GM18526 (cell line): ENCODE measurements around the gene RAD51B.

ENCODE experiments used
- POLR2A ChIP-seq: IDR thresholded peaks from 3 replicates; pipeline ENCODE4 v1.6.1; 2011; ENCODE audit not compliant: insufficient read length; ENCODE audit errors: extremely low read depth

The RAD51B gene

GRCh38 chr14:68740788-68741476 is 921.4 kb downstream of the RAD51B start:
- TF ChIP-seq POLR2A: no peak

DNA sequence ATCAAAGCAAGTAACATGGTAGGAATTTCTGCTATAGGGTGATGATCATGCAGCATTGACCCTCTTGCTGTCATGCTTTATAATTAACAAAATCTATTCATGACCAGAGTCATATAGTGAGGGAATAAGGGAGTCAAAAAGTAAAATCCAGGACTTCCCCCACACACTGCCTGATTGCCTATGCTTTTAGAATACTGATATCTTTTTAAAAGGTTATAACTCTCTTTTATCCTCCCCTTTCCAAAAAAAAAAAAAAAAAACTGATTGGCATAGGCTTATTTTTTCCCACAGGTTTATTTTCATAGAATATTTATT is 921.9 kb downstream of the RAD51B start:
- TF ChIP-seq POLR2A: no peak

GRCh38 chr14:68741839-68742470 is 922.4 kb downstream of the RAD51B start:
- no peak for TF ChIP-seq POLR2A

DNA sequence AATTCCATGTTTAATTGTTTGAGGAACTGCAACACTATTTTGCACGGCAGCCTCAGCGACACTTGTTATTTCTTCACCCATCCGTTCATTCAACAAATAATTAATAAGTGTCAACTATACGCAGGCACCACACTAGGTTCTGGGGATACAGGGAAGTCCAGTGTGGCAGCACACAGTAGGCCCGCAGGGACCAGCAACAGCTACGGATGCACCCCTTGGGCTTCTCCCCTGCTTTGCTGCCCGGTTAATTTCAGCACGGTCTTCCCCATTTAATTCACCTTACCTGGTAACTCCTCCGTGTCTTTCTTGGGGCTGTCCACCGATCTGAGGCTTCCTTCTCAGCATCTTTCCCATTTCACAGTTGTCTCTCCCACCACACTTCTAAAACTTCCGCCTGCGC is 925.0 kb downstream of the RAD51B start:
- TF ChIP-seq POLR2A: no peak

DNA sequence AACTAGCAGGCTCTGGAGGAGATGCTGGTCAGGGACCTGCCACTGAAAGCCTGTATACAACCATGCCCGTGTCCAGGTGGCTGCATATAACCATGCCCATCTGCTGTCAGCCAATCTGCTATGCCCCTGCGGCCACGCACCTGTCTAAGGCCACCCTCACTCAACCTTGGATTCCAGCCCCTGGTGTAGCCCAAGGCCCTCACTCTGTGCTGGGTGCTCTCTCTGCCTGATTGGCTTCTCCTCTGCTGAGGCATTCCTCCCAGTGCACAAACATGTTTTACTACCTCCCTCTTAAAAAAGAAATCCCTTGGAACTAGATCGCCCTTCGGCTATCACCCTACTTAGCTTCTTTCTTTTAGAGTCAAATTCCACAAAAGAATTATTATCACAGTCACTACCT is 927.8 kb downstream of the RAD51B start:
- no peak for TF ChIP-seq POLR2A

DNA sequence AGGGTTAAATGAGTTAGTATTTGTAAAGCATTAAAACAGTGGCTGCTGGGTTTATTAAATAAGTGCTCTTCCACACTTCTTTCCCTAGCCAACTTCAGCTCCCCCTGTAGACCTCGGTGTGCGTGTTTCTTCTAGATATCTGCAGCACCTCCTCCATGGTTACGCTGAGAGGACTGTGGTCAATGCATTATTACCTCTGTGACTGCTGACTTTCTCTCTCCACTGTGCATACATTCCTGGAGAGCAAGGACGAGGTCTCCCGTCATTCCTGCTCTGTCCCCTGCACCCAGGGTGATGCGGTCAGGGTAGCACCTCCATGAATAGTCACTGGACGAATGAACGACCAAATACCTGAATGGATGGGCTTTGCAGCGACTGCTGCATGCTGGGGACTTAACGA is 928.7 kb downstream of the RAD51B start:
- TF ChIP-seq POLR2A: no peak

DNA sequence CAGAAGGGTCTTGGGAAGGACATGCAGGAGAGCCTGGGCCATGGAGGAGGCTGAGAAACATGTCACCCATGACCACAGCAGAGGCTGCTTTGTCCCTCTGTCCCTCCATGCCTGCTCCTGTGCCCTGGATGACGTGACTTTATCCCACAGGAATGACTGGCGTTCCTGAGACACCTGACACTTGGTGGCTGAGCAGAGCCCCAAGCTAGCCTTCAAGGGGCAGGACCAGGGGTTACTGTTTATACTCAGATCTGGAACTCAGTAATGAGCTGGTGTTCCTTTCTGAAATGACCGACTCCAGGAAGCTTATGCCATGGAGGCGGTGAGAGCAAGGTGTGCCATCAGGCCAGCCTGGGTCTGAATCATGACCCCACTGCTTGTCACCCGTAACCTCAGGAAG is 929.1 kb downstream of the RAD51B start:
- TF ChIP-seq POLR2A: no peak

GRCh38 chr14:68749487-68750475 is 930.2 kb downstream of the RAD51B start:
- no peak for TF ChIP-seq POLR2A

- TF ChIP-seq POLR2A: no peak
Measured at GRCh38 chr14:68752271-68753006, 932.9 kb downstream of the RAD51B start.

DNA sequence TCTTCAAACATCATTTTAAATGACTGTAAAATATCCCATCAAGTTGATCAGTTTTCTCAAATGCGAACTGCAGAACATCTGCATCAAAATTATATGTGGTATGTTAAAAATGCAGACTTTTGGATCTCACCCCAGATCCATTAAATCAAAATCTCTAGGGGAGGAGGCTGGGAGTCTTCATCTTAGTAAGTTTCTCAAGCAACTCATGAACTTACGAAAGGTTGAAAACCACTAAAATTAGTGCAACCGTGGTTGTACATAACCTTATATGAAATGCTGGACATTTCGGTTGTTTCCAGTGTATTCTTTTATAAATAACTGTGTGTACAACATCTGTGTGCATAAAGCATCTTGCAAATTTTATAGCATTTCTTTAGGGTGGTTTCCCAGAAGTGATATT is 934.1 kb downstream of the RAD51B start:
- no peak for TF ChIP-seq POLR2A

DNA sequence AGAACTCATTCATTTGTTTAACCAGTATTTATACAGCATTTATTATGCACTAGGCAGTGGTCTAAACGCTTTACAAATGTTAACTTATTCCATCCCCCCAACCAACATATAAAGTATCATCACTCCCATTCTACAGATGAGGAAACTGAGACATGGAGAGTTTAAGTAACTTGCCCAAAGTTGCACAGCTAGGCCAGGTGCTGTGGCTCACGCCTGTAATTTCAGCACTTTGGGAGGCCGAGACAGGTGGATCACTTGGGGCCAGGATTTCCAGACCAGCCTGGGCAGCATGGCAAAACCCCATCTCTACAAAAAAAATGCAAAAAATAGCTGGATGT is 935.4 kb downstream of the RAD51B start:
- TF ChIP-seq POLR2A: no peak

- no peak for TF ChIP-seq POLR2A
Measured at GRCh38 chr14:68756000-68756481, 936.5 kb downstream of the RAD51B start.

- no peak for TF ChIP-seq POLR2A
Measured at GRCh38 chr14:68756734-68757133, 937.2 kb downstream of the RAD51B start.

- no peak for TF ChIP-seq POLR2A
Measured at GRCh38 chr14:68757618-68758081, 938.1 kb downstream of the RAD51B start.

DNA sequence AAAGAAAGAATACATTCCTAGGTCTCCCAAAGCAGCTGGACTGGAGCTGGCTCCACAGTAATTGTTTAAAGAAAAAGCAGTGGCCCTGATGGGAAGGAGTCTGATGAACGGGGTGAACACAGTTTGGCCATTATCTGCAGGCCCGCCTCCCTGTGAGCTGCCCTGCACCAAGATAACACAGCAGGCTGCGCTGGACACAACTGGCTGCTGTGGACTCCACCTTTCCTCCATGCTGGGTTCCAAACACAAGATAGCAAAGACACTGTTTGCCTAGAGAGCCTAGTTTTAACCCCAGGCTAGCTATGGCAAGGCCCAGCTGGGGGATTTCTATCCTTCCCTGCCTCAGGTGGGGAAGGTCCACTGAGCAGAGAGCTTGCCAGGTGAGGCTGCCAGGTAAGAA is 938.7 kb downstream of the RAD51B start:
- TF ChIP-seq POLR2A: no peak
